ENCODE data around the gene SH3BGRL. TPM values are rescaled to one million over a fixed set of nuclear protein-coding genes. Genes with fewer than 3 reads are reported as not detected.

The SH3BGRL gene
- 34.5 and 35.6 TPM in 2 replicates for total RNA-seq (2012; rRNA removed)

- no peaks in the 10 kb centered on the region for H3K9me3 ChIP-seq (replicated peaks; ENCODE audit: low read length)
- H3K4me1 ChIP-seq (ENCODE audit: control insufficient read depth, insufficient read depth, low read length) = no peaks in the 10 kb centered on the region
- no peaks in the 10 kb centered on the region for H3K27me3 ChIP-seq (ENCODE audit: control insufficient read depth, insufficient read depth, low read length)
These were observed at the start of gene SH3BGRL, which contains the start of gene HMGN5 for GRCh38 chrX:81201671-81202455. Gene SH3BGRL (plus strand): TSS chrX:81202102. CDS start chrX:81202201, 99 bp downstream. Gene HMGN5 (minus strand): TSS chrX:81201913. CDS start chrX:81121549, 80,364 bp downstream.

GRCh38 chrX:81168391-81168790 lies 33.5 kb upstream of the SH3BGRL start:
- Histone ChIP-seq H3K4me1 (ENCODE audit: control insufficient read depth, insufficient read depth, low read length) (no peaks in the 10 kb centered on the region), H3K9ac (ENCODE audit: low read depth, low read length) (no peak overlapping the region), H3K4me2 (ENCODE audit: low read length) (no peak overlapping the region), H3K9me3 (replicated peaks; ENCODE audit: low read length) (no peaks in the 10 kb centered on the region), H3K4me3 (ENCODE audit: low read length) (no peak overlapping the region), H3K36me3 (ENCODE audit: insufficient read depth, low read length) (no peaks in the 10 kb centered on the region), H3K27me3 (ENCODE audit: control insufficient read depth, insufficient read depth, low read length) (no peaks in the 10 kb centered on the region)

More at GRCh38 chrX:81201671-81202455, at the start of gene SH3BGRL, which contains the start of gene HMGN5:
- Histone ChIP-seq H3K36me3 (ENCODE audit: insufficient read depth, low read length) (no peaks in the 10 kb centered on the region), H3K9ac (ENCODE audit: low read depth, low read length) (peak within 1 kb of the TSS; percentile 90), H3K4me3 (ENCODE audit: low read length) (peak within 1 kb of the TSS; percentile 79), H3K4me2 (ENCODE audit: low read length) (peak within 1 kb of the TSS; percentile 74)

DNA sequence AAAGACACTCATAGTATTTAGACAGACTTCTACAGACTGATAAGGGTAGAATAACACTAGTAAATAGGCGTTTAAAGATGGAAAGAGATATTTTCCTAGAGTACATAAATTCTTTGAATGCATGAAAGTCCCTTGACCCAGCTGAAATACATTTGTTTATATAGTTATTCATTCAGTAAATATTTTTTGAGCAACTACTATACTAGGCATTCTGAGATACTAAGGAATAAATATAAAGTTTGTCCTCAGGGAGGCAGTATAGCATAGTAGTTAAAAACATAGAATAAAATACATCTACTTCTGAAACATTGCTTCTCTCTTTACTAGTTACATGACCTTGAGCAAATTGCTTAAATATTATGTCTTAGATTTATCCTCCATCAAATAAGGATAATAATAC lies 27.6 kb upstream of the SH3BGRL start:
- H3K9ac ChIP-seq (ENCODE audit: low read depth, low read length) = no peak overlapping the region
- no peaks in the 10 kb centered on the region for H3K36me3 ChIP-seq (ENCODE audit: insufficient read depth, low read length)
- H3K9me3 ChIP-seq (replicated peaks; ENCODE audit: low read length) = no peaks in the 10 kb centered on the region
- no peaks in the 10 kb centered on the region for H3K4me1 ChIP-seq (ENCODE audit: control insufficient read depth, insufficient read depth, low read length)
- no peaks in the 10 kb centered on the region for H3K27me3 ChIP-seq (ENCODE audit: control insufficient read depth, insufficient read depth, low read length)
- H3K4me3 ChIP-seq (ENCODE audit: low read length) = no peak overlapping the region
- H3K4me2 ChIP-seq (ENCODE audit: low read length) = no peak overlapping the region

DNA sequence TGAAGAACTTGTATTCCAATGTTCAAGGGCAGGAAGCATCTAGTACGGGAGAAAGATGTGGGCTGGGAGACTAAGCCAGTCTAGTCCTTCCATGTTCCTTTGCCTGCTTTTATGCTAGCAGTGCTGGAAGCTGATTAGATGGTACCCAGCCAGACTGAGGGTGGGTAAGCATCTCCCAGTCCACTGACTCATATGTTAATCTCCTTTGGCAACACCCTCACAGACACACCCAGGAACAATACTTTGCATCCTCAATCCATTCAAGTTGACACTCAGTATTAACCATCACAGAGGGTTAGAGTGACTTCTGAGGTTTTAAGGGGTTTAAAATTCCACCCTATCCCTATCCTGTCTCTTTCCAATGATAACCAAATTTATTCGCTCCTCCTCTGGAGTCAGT lies 6.6 kb upstream of the SH3BGRL start:
- H3K36me3 ChIP-seq (ENCODE audit: insufficient read depth, low read length) = no peaks in the 10 kb centered on the region
- no peaks in the 10 kb centered on the region for H3K27me3 ChIP-seq (ENCODE audit: control insufficient read depth, insufficient read depth, low read length)
- H3K9me3 ChIP-seq (replicated peaks; ENCODE audit: low read length) = no peaks in the 10 kb centered on the region
- no peaks in the 10 kb centered on the region for H3K4me1 ChIP-seq (ENCODE audit: control insufficient read depth, insufficient read depth, low read length)
- H3K4me3 ChIP-seq (ENCODE audit: low read length) = no peak overlapping the region
- no peak overlapping the region for H3K4me2 ChIP-seq (ENCODE audit: low read length)
- no peak overlapping the region for H3K9ac ChIP-seq (ENCODE audit: low read depth, low read length)

DNA sequence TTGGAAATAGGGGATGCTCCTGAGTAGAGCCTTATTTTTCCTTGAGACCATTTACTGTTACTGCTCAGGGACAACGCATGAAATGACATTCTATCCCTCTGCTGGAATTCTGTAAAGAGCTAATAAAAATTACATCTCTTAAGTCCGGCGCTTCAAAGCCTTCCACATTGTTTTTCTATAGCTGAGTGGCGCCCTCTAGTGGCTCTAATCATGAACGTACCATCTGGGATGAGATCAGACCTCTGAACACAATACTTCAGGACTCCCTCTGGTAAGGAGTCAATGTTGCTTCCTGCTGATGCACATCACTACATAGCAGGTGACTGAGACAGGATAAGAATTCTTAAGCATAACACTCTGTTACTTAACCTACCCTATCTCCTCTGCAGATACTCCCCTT lies 6.2 kb upstream of the SH3BGRL start:
- no peak overlapping the region for H3K9ac ChIP-seq (ENCODE audit: low read depth, low read length)
- H3K36me3 ChIP-seq (ENCODE audit: insufficient read depth, low read length) = no peaks in the 10 kb centered on the region
- H3K4me3 ChIP-seq (ENCODE audit: low read length) = no peak overlapping the region
- no peaks in the 10 kb centered on the region for H3K27me3 ChIP-seq (ENCODE audit: control insufficient read depth, insufficient read depth, low read length)
- H3K4me2 ChIP-seq (ENCODE audit: low read length) = no peak overlapping the region
- no peaks in the 10 kb centered on the region for H3K4me1 ChIP-seq (ENCODE audit: control insufficient read depth, insufficient read depth, low read length)
- H3K9me3 ChIP-seq (replicated peaks; ENCODE audit: low read length) = no peaks in the 10 kb centered on the region

DNA sequence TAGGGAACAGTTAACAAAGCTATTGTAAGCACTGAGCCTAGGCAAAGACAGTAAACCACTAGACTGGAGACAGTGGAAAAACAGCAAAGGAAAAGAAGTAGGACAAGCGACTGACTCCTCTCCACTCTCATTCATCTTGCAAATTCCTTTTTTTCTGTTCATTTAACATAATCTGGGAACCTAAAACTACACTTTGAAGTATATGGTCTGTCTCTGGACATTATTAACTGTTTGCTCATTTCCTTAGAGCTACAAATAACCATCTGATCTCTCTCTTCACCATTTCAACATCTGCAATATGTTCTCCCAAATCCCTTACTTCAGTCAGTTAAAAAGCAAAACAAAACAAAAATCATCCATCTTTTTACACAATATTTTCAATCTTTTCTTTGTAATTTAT lies 831 bp upstream of the SH3BGRL start:
- no peaks in the 10 kb centered on the region for H3K9me3 ChIP-seq (replicated peaks; ENCODE audit: low read length)
- H3K4me2 ChIP-seq (ENCODE audit: low read length) = peak overlapping the region; percentile 74
- H3K36me3 ChIP-seq (ENCODE audit: insufficient read depth, low read length) = no peaks in the 10 kb centered on the region
- peak overlapping the region; percentile 90 for H3K9ac ChIP-seq (ENCODE audit: low read depth, low read length)
- H3K4me1 ChIP-seq (ENCODE audit: control insufficient read depth, insufficient read depth, low read length) = no peaks in the 10 kb centered on the region
- peak overlapping the region; percentile 79 for H3K4me3 ChIP-seq (ENCODE audit: low read length)
- H3K27me3 ChIP-seq (ENCODE audit: control insufficient read depth, insufficient read depth, low read length) = no peaks in the 10 kb centered on the region

DNA sequence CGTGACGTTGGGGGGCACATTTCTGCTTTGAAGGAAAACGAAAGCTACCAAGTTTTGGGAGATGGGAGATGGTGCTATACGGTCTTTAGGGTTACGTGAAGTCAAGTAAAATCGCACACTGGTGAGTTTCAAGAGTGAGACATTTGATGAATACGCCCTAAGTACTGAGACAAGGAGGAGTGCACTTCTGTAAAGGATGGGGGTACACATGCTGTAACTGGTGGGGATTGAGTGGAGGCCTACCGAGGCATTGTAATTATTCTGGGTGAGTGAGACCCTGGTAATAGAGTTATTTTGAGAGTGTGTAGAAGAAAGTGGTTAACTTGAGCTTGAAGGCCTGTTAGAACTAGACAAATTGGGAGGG lies 536 bp downstream of the SH3BGRL start:
- Histone ChIP-seq H3K9ac (ENCODE audit: low read depth, low read length) (peak overlapping the region; percentile 90), H3K27me3 (ENCODE audit: control insufficient read depth, insufficient read depth, low read length) (no peaks in the 10 kb centered on the region), H3K4me3 (ENCODE audit: low read length) (peak overlapping the region; percentile 79), H3K9me3 (replicated peaks; ENCODE audit: low read length) (no peaks in the 10 kb centered on the region), H3K36me3 (ENCODE audit: insufficient read depth, low read length) (no peaks in the 10 kb centered on the region), H3K4me2 (ENCODE audit: low read length) (peak overlapping the region; percentile 74), H3K4me1 (ENCODE audit: control insufficient read depth, insufficient read depth, low read length) (no peaks in the 10 kb centered on the region)

- H3K36me3 ChIP-seq (ENCODE audit: insufficient read depth, low read length) = no peaks in the 10 kb centered on the region
- H3K4me1 ChIP-seq (ENCODE audit: control insufficient read depth, insufficient read depth, low read length) = no peaks in the 10 kb centered on the region
- H3K9ac ChIP-seq (ENCODE audit: low read depth, low read length) = peak overlapping the region; percentile 90
- H3K27me3 ChIP-seq (ENCODE audit: control insufficient read depth, insufficient read depth, low read length) = no peaks in the 10 kb centered on the region
- peak overlapping the region; percentile 79 for H3K4me3 ChIP-seq (ENCODE audit: low read length)
- H3K9me3 ChIP-seq (replicated peaks; ENCODE audit: low read length) = no peaks in the 10 kb centered on the region
- peak overlapping the region; percentile 74 for H3K4me2 ChIP-seq (ENCODE audit: low read length)
These were observed 1.0 kb downstream of the SH3BGRL start for GRCh38 chrX:81202943-81203342.

DNA sequence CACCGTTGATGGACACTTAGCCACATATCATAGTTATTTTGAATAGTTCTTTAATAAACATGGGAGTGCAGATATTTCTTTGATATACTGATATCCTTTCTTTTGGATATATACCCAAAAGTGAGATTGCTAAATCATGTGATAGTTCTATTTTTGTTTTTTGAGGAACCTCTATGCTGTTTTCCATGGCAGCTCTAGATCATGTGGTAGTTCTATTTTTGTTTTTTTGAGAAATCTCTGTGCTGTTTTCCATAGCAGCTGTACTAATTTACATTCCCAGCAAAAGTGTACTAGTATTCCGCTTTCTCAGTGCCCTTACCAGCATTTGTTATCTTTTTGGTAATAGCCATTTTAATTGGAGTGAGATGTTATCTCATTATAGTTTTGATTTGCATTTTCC lies 3.6 kb downstream of the SH3BGRL start:
- Histone ChIP-seq H3K9me3 (replicated peaks; ENCODE audit: low read length) (no peaks in the 10 kb centered on the region), H3K4me1 (ENCODE audit: control insufficient read depth, insufficient read depth, low read length) (no peaks in the 10 kb centered on the region), H3K27me3 (ENCODE audit: control insufficient read depth, insufficient read depth, low read length) (no peaks in the 10 kb centered on the region), H3K4me2 (ENCODE audit: low read length) (no peak overlapping the region), H3K36me3 (ENCODE audit: insufficient read depth, low read length) (no peaks in the 10 kb centered on the region), H3K9ac (ENCODE audit: low read depth, low read length) (no peak overlapping the region), H3K4me3 (ENCODE audit: low read length) (no peak overlapping the region)

- Histone ChIP-seq H3K4me1 (ENCODE audit: control insufficient read depth, insufficient read depth, low read length) (no peaks in the 10 kb centered on the region), H3K4me3 (ENCODE audit: low read length) (no peak overlapping the region), H3K27me3 (ENCODE audit: control insufficient read depth, insufficient read depth, low read length) (no peaks in the 10 kb centered on the region), H3K36me3 (ENCODE audit: insufficient read depth, low read length) (no peaks in the 10 kb centered on the region), H3K9me3 (replicated peaks; ENCODE audit: low read length) (no peaks in the 10 kb centered on the region), H3K4me2 (ENCODE audit: low read length) (no peak overlapping the region), H3K9ac (ENCODE audit: low read depth, low read length) (no peak overlapping the region)
These were observed 4.6 kb downstream of the SH3BGRL start for GRCh38 chrX:81206476-81206875.

DNA sequence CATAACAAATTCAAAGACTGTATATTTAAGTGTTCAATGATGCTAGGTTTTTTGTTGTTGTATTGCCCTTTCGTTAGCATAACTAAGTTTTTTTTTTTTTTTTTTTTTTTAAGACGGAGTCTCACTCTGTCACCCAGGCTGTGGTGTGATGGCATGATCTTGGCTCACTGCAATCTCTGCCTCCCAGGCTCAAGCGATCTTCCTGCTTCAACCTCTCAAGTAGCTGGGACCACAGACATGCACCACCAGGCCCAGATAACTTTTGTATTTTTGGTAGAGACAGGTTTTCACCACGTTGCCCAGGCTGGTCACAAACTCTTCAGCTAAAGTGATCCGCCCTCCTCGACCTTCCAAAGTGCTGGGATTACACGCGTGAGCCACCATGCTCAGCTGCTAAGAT lies 7.0 kb downstream of the SH3BGRL start:
- no peak overlapping the region for H3K9ac ChIP-seq (ENCODE audit: low read depth, low read length)
- H3K4me1 ChIP-seq (ENCODE audit: control insufficient read depth, insufficient read depth, low read length) = no peaks in the 10 kb centered on the region
- no peak overlapping the region for H3K4me3 ChIP-seq (ENCODE audit: low read length)
- H3K4me2 ChIP-seq (ENCODE audit: low read length) = no peak overlapping the region
- H3K36me3 ChIP-seq (ENCODE audit: insufficient read depth, low read length) = no peaks in the 10 kb centered on the region
- H3K27me3 ChIP-seq (ENCODE audit: control insufficient read depth, insufficient read depth, low read length) = no peaks in the 10 kb centered on the region
- H3K9me3 ChIP-seq (replicated peaks; ENCODE audit: low read length) = no peaks in the 10 kb centered on the region

GRCh38 chrX:81215685-81216084 lies 13.8 kb downstream of the SH3BGRL start:
- no peaks in the 10 kb centered on the region for H3K36me3 ChIP-seq (ENCODE audit: insufficient read depth, low read length)
- no peak overlapping the region for H3K9ac ChIP-seq (ENCODE audit: low read depth, low read length)

More at GRCh38 chrX:81215685-81216084, 13.8 kb downstream of the SH3BGRL start:
- no peak overlapping the region for H3K4me2 ChIP-seq (ENCODE audit: low read length)
- no peaks in the 10 kb centered on the region for H3K4me1 ChIP-seq (ENCODE audit: control insufficient read depth, insufficient read depth, low read length)
- no peaks in the 10 kb centered on the region for H3K9me3 ChIP-seq (replicated peaks; ENCODE audit: low read length)
- no peak overlapping the region for H3K4me3 ChIP-seq (ENCODE audit: low read length)
- H3K27me3 ChIP-seq (ENCODE audit: control insufficient read depth, insufficient read depth, low read length) = no peaks in the 10 kb centered on the region
